ENCODE results near the gene SLCO4A1.

The SLCO4A1 gene

DNA sequence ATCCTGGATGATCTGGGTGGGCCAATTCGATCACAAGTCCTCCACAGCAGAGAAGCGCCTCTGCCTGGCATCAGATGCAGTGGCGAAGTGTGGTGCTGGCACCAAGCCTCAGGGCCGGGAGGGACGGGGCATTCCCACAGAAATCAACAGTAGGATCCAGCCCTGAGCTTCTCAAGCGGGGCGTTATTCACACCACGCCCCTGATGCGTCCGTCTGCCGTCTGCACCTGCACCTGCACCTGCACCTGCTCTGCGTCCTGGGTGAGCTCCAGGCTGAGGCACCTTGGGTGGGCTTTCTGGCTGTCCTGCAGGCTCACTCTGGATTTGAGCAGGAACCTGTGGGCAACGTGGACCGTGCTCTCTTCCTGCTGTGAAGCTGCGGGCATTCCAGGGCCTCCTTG is 52.6 kb downstream of the SLCO4A1 start:
- TF ChIP-seq, protein P1, sequence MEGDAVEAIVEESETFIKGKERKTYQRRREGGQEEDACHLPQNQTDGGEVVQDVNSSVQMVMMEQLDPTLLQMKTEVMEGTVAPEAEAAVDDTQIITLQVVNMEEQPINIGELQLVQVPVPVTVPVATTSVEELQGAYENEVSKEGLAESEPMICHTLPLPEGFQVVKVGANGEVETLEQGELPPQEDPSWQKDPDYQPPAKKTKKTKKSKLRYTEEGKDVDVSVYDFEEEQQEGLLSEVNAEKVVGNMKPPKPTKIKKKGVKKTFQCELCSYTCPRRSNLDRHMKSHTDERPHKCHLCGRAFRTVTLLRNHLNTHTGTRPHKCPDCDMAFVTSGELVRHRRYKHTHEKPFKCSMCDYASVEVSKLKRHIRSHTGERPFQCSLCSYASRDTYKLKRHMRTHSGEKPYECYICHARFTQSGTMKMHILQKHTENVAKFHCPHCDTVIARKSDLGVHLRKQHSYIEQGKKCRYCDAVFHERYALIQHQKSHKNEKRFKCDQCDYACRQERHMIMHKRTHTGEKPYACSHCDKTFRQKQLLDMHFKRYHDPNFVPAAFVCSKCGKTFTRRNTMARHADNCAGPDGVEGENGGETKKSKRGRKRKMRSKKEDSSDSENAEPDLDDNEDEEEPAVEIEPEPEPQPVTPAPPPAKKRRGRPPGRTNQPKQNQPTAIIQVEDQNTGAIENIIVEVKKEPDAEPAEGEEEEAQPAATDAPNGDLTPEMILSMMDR (IDR thresholded peaks at IDR 0.05; ENCODE audit: low read depth, low read length) = no peak

DNA sequence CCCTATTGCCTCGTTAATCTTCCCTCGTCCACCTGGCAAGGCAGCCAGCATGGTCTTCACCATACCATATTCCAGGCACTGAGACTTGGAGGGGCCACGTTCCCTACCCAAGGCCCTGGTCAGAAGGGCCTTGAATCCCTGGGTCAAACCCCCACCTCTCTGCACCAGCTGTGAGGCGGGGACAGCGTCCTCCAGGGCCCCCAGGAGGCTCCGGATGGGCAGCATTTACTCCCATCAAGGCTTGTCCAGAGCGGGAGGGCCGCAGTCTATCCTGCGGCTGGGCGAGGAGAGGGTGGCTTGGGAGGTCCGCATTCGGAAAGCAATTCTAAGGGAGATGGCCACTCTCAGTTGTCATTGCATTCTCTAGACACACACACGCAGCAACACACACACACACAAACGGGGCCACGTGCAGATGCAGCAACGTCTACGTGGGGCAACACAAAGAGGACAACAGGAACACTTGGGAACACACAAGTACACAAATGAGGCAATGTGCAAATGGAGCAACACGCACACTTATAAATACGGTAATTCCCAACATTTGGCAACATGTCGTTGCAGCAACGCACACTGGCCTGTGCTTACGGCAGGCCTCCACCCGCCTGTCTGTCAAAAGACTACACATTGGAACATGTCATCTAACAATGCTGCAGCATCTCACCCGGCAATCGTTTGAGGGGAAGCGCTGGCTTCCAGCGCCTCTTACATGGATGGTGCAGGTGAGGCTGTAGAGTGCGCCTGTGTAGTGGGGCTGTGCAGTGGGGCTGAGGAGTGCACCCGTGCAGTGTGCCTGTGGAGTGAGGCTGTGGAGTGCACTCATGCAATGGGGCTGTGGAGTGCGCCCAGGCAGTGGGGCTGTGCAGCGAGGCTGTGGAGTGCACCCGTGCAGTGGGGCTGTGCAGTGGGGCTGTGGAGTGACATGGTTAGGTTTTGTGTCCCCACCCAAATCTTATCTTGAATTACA is 53.4 kb downstream of the SLCO4A1 start:
- TF ChIP-seq, protein P1 (IDR thresholded peaks at IDR 0.05; ENCODE audit: low read depth, low read length) = no peak
- DNase-seq = no peak
- Histone ChIP-seq H3K4me1 (peaks cover 4% of the 10 kb centered on the region; the same call in 1 of the 2 replicates), H3K9me3 (no peaks in the 10 kb centered on the region), H3K36me3 (no peaks in the 10 kb centered on the region), H3K27me3 (no peaks in the 10 kb centered on the region), H3K4me3 (ENCODE audit: low read depth, low read length) (no peak overlapping the region)

More for the DNA sequence above, 52.6 kb downstream of the SLCO4A1 start:
- Histone ChIP-seq H3K9me3 (no peaks in the 10 kb centered on the region), H3K4me3 (ENCODE audit: low read depth, low read length) (no peak overlapping the region), H3K27me3 (no peaks in the 10 kb centered on the region), H3K4me1 (peaks cover 4% of the 10 kb centered on the region; the same call in 1 of the 2 replicates), H3K36me3 (no peaks in the 10 kb centered on the region)
- no peak for DNase-seq

DNA sequence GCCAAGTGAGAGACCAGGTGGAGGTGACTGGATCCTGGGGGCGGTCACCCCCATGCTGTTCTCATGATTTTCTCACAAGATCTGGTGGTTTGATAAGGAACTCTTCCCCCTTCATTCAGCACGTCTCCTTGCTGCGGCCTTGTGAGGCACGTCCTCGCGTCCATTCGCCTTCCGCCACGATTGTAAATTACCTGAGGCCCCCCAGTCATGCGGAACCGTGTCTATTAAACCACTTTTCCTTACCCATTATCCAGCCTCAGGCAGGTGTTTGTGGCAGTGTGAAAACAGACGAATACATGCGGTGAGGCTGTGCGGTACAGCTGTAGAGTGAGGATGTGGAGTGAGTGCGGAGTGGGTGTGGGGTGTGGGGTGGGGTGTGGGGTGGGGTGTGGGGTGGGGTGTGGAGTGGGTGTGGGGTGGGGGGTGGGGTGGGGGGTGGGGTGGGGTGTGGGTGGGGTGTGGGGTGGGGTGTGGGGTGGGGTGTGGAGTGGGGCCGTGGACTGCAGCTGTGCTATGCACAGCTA is 54.2 kb downstream of the SLCO4A1 start:
- H3K9me3 ChIP-seq = no peaks in the 10 kb centered on the region
- H3K36me3 ChIP-seq = no peaks in the 10 kb centered on the region
- peaks cover 4% of the 10 kb centered on the region; the same call in 1 of the 2 replicates for H3K4me1 ChIP-seq
- H3K4me3 ChIP-seq (ENCODE audit: low read depth, low read length) = no peak overlapping the region
- no peaks in the 10 kb centered on the region for H3K27me3 ChIP-seq
- TF ChIP-seq, protein P1 (IDR thresholded peaks at IDR 0.05; ENCODE audit: low read depth, low read length) = no peak
- no peak for DNase-seq

DNA sequence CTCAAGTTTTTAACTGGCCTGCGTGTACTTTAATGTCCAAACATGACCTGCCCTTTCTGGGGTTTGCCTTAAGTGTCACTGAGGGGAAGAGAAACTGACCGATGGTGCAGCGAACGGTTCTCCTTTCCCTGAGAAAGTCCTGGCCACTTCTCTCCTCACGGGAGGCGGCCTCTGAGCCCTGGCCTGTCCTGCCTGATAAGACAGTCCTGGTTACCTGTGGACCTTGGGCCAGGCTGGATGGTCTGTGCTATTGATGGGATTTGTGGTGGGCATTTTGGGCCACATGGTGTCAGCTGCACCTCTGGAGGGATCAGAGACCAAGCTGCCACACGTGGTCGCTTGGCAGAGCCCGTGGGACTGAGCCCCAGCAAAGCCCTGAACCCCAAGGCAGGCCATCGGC is 54.7 kb downstream of the SLCO4A1 start:
- Histone ChIP-seq H3K4me3 (ENCODE audit: low read depth, low read length) (no peak overlapping the region), H3K9me3 (no peaks in the 10 kb centered on the region), H3K4me1 (no peaks in the 10 kb centered on the region), H3K36me3 (no peaks in the 10 kb centered on the region), H3K27me3 (no peaks in the 10 kb centered on the region)
- TF ChIP-seq, protein P1 (IDR thresholded peaks at IDR 0.05; ENCODE audit: low read depth, low read length) = no peak
- DNase-seq = no peak

DNA sequence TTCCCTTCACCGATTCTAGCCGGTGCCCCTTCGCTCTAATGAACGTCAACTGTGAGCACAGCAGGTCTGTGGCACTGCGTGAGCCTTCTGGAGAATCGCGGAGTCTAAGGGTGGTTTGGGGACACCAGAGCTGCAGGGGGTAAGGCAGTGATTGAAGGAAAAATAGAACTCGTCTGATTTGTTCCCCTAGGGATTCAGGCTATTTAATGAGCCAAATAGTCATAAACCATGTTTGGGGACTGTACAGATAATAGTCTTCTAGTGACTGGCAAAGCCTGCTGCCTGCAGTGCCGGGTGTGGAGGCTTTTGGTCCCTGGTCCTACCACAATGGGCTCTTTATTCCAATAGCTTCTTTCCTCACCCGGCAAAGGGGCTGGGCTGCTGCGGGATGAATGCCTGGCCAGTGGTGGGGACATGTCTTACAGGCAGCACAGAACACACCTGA is 55.2 kb downstream of the SLCO4A1 start:
- Histone ChIP-seq H3K27me3 (no peaks in the 10 kb centered on the region), H3K4me1 (no peaks in the 10 kb centered on the region), H3K9me3 (no peaks in the 10 kb centered on the region), H3K4me3 (ENCODE audit: low read depth, low read length) (no peak overlapping the region), H3K36me3 (no peaks in the 10 kb centered on the region)
- no peak for DNase-seq
- TF ChIP-seq, protein P1 (IDR thresholded peaks at IDR 0.05; ENCODE audit: low read depth, low read length) = no peak

DNA sequence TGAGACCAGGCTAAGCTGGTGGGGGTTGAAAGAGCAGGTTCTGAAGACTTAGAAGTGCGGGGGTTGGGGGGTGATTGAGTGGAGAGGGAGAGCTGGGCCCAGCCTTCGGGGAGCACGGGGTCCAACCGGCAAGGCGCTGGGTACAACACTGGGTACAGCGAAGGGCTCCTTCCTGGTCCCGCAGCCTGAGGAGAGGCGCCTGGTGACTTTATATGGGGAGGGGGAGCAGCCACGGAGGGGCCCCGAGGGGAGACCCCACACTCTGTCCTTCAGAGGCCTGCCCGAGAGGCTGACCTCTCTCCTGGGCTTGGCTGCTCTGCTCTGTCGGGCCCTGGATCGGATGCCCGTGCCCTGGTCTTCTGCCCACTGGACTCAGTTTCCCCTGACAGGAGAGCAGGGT is 55.9 kb downstream of the SLCO4A1 start:
- no peaks in the 10 kb centered on the region for H3K27me3 ChIP-seq
- H3K9me3 ChIP-seq = no peaks in the 10 kb centered on the region
- TF ChIP-seq, protein P1 (IDR thresholded peaks at IDR 0.05; ENCODE audit: low read depth, low read length) = no peak
- no peaks in the 10 kb centered on the region for H3K36me3 ChIP-seq
- peaks cover 3% of the 10 kb centered on the region for H3K4me1 ChIP-seq
- H3K4me3 ChIP-seq (ENCODE audit: low read depth, low read length) = no peak overlapping the region
- no peak for DNase-seq
